ENCODE data around the gene WWP2.

The WWP2 gene

GRCh38 chr16:69927056-69927757, 165.1 kb downstream of the WWP2 start:
- DNase-seq (ENCODE audit: low spot score), result peak; percentile 73

DNA sequence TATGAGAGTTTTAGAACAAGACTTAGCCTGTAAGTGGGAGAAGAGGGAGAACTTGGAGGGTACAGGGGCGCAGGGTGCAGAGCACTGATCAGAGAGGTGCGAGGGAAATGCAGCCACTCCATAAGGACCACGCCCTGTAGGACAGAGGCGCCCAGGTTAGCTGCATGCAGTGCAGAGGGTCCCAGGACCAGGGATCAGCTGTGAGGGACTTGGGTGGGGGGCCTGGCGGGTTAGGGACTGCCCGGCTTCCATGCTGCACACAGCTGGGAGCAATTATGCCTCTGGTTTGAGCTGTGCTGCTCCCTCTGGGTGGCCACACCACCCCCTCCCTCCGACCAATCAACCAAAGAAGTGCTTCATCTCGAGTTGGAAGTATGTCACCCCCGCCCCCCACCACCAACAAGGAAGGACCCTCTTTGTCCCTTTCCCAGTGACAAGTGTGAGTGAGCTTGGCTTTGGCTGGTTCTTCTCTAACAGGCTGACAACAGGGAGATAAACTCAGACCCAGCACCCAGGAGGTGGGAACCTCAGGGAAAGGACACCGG, 166.8 kb downstream of the WWP2 start:
- no peak for DNase-seq (ENCODE audit: low spot score)

DNA sequence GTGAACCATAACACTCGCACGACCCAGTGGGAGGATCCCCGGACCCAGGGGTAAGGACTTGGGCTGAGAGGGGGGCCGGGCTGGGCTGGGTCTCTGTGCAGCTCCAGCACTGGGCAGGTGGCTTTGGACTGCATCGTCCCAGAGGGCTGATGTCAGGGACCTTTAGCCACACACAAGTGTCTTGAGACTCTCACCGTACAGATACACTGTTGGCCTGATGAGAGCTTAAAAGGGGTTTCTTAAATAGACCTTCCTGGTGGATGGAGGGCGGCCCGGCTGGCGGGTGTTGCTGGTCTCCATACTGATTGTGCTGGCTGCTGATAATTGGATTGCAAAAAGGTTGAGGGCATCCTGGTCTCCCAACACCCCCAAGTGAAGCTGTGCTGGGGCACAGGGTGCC, 167.3 kb downstream of the WWP2 start:
- no peak for DNase-seq (ENCODE audit: low spot score)

- peak; percentile 69 for DNase-seq (ENCODE audit: low spot score)
Observed at GRCh38 chr16:69930117-69930776, 168.1 kb downstream of the WWP2 start.

DNA sequence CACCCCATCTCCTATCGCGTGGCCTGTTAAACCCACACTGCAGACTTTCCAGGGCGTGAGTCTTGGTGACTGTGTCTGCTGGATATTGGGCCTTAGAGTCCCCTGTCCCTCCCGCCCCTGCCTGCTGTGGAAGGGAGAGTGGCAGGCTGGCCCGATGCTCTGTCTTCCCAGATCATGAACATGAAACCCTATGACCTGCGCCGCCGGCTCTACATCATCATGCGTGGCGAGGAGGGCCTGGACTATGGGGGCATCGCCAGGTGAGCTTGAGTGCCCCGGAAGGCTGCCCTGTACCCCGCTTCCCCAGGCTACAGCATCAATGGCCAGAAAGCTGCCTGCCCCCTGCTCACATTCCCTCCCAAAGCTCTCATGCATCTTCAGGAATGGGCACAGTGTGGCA, 169.5 kb downstream of the WWP2 start:
- DNase-seq (ENCODE audit: low spot score), result no peak

DNA sequence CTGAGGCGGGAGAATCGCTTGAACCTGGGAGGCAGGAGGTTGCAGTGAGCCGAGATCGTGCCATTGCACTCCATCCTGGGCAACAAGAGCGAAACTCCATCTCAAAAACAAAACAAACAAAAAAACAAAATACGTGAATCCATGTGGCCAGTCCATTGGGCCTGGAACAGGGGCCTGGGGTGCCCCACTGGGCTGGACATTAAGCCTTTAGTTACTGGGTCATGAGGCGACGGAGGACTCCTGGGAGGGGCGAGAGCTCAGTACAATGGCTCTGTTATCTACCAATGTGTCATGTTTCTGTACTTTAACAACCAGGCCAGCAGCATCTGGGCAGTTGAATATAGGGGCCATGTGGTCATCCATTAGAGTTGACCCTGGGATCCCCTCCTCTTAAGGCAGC, 170.1 kb downstream of the WWP2 start:
- peak; percentile 90 for DNase-seq (ENCODE audit: low spot score)

DNA sequence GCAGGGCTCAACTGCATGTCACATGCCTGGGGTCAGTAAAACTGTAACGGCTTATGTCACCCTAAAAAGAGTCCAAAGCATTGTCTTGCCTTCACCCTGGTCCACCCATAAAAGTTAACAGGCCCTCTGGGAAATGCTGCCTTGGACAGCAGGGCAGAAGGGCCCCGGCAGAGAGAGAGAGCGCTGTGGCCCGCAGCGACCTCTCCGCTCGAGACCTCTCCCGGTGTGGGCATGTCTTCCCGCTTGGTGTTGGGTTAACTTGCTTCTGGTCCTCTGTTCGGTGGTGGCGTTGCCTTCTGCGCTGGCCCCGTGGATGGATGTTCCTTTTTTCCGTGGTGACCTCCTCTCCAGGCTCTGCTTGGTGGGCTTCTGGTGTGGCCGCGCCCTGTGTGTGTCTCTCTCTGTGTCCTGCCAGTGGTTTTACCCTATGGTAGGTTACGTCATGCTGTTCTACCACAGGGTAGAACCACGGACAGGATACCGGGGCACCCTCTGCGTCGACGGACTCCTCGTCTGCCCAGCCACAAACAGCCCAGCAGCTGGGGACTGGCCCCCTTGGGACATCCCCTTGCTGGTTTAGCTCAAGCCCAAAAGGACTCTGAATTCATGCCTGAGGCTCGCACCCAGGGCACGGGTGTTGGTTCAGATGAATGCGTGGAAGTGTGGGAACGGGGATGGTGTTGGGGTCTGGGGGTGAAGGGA, 170.7 kb downstream of the WWP2 start:
- DNase-seq (ENCODE audit: low spot score), result no peak

- no peak for DNase-seq (ENCODE audit: low spot score)
Observed at GRCh38 chr16:69934044-69934443, 171.9 kb downstream of the WWP2 start.

DNA sequence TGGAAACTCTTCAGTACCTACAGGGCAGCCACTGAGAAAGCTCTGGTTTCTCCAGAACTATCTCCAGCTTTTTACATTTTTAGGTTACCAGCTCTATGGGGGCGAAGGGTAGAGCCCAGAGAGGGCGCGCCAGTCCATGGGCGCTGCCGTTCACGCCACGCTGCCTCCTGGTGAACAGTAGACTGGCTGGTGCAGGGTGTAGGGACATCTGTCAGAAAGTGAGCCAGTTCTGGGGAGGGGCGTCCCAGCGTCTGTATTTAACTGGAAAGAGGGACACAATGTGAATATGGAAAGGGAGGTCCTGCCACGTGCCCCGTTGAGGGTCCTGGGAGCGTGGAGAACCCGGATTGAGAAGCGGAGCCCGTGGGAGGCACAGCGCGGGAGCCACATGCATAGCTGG, 172.6 kb downstream of the WWP2 start:
- no peak for DNase-seq (ENCODE audit: low spot score)

- no peak for DNase-seq (ENCODE audit: low spot score)
Observed at GRCh38 chr16:69935278-69935711, 173.2 kb downstream of the WWP2 start.

- no peak for DNase-seq (ENCODE audit: low spot score)
Observed at GRCh38 chr16:69935740-69936139, 173.6 kb downstream of the WWP2 start.

GRCh38 chr16:69936252-69936651, 174.1 kb downstream of the WWP2 start:
- no peak for DNase-seq (ENCODE audit: low spot score)

GRCh38 chr16:69936751-69937211, 174.6 kb downstream of the WWP2 start:
- no peak for DNase-seq (ENCODE audit: low spot score)

DNA sequence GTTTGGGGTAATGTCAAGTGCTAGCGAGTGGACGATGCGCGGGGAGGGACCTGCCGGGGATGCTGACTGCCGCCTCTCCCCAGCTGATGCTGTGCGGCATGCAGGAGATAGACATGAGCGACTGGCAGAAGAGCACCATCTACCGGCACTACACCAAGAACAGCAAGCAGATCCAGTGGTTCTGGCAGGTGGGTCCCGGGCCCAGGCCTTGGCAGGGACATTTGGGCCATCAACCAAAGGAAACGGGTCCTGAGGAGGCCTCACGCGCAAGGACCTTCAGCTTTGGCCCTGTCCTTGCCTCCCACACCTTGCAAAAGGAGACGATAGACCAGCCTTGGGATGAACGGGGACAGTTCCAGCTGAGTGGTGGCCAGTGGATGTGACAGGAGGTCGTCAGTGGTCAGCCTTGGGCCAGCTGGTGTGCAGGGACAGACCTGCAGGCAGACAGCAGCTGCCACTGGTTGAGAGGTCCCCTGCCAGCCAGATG, 175.4 kb downstream of the WWP2 start:
- DNase-seq (ENCODE audit: low spot score), result peak; percentile 81

- DNase-seq (ENCODE audit: low spot score), result no peak
Observed at GRCh38 chr16:69938981-69939820, 177.1 kb downstream of the WWP2 start.

- DNase-seq (ENCODE audit: low spot score), result no peak
Observed at GRCh38 chr16:69939821-69940585, 177.9 kb downstream of the WWP2 start.

DNA sequence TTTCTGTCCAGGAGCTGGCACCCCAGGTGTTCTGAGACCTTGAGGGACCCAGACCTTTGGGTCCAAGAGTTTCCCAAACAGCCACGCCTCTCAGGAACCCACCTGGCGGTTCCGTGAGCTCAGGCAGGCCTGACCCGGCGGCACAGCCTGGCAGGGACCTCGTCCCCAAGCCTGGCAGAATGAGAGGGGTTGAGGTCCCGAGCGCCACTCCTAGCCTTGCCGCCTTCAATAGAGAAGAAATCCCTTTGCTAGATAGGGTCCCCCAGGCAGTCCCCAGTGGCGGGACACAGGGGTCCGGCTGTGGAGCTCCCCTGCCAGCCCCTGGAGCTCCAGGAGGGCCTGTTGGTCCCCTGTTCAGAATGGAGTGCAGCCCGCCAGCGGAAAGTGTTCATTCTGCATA, 178.5 kb downstream of the WWP2 start:
- DNase-seq (ENCODE audit: low spot score), result no peak

- DNase-seq (ENCODE audit: low spot score), result no peak
Observed at GRCh38 chr16:69941251-69942098, 179.3 kb downstream of the WWP2 start.

- no peak for DNase-seq (ENCODE audit: low spot score)
Observed at GRCh38 chr16:69942099-69942491, 180.0 kb downstream of the WWP2 start.

DNA sequence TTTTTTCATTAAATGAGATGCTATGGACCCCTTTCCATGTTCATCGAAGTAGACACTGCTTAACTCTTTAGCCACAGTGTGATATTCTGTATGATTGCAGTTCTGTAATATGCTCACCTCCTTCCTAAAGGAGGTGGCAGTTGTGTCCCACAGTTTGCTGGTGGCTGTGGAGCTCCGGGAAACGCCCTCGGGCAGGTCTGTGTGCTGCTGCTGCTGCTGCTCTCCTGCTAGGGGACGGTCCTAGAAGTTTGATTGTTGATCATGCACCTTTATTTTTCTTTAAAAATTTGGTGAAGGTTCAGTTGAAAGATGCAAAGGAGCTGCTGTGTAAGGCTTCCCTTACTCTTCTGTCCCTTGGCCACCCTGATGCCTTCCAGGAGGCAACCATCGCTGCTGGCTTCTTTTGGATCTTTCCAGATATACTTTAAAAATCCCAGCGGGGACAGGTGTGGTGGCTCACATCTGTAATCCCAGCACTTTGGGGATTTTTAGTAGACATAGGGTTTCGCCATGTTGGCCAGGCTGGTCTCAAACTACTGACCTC, 180.6 kb downstream of the WWP2 start:
- no peak for DNase-seq (ENCODE audit: low spot score)
